Measurements from ENCODE around the gene VIT.

VIT gene

DNA sequence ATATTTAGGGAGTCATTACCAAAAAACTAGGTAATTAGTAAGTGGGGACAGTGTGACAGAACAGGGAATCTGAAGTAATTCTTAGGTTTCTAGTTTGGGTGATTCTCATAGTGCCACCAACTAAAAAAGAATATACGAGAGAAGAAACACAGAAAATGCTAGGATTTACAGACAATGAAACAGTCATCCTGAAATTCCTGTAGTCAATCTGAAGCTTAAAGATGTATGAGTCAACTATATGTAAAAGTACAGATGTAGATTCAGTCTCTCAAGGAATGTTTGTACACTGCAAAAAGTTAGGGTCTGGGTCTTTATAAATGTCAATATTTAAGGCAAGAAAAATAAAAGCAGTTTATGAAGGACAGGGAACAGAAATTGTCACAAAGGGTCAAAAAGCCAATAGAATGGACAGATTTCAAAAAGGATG lies 162.9 kb downstream of the VIT start:
- DNase-seq (ENCODE audit: low read depth) = peak; percentile 8

DNA sequence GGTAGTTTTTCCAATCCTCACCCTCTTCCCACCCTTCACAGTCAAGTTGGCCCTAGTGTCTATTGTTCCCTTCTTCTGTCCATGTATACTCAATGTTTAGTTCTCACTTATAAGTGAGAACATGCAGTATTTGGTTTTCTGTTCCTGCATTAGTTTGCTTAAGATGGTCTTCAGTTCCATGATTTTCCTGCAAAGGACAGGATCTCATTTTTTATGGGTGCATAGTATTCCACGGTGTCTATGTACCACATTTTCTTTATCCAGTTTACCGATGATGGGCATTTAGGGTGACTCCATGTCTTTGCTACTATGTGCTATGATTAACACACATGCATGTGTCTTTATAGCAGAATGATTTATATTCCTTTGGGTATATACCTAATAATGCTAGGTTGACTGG lies 165.4 kb downstream of the VIT start:
- DNase-seq (ENCODE audit: low read depth) = no peak

Data from iris pigment epithelial cell (primary cell).